GM23248 (cell line): ENCODE measurements around the gene B3GALNT1.

Source experiments
- EZH2 ChIP-seq: fragments of 200-600 bp; sonication (generic); IDR thresholded peaks from 2 replicates; pipeline ENCODE4 v1.6.1; 2018; ENCODE audit warnings: antibody characterized with exemption, mild to moderate bottlenecking; ENCODE audit not compliant: insufficient read depth, poor library complexity, severe bottlenecking
- EZH2phosphoT487 ChIP-seq: fragments of 200-600 bp; sonication (generic); IDR thresholded peaks from 2 replicates; pipeline ENCODE4 v1.6.1; 2018; ENCODE audit warnings: antibody characterized with exemption, moderate library complexity, mild to moderate bottlenecking, low read depth; ENCODE audit not compliant: insufficient read depth

- TF ChIP-seq EZH2phosphoT487, result no peak
- no peak for TF ChIP-seq EZH2
Measured at GRCh38 chr3:161070980-161071663, 34.0 kb downstream of the B3GALNT1 start.
